ENCODE data around the gene ZNF45.
"Not testable (repeated sequence)": the region's sequence is repeated elsewhere in the genome, so short reads cannot be mapped to it uniquely, and the experiment has no call there.

The ZNF45 gene

DNA sequence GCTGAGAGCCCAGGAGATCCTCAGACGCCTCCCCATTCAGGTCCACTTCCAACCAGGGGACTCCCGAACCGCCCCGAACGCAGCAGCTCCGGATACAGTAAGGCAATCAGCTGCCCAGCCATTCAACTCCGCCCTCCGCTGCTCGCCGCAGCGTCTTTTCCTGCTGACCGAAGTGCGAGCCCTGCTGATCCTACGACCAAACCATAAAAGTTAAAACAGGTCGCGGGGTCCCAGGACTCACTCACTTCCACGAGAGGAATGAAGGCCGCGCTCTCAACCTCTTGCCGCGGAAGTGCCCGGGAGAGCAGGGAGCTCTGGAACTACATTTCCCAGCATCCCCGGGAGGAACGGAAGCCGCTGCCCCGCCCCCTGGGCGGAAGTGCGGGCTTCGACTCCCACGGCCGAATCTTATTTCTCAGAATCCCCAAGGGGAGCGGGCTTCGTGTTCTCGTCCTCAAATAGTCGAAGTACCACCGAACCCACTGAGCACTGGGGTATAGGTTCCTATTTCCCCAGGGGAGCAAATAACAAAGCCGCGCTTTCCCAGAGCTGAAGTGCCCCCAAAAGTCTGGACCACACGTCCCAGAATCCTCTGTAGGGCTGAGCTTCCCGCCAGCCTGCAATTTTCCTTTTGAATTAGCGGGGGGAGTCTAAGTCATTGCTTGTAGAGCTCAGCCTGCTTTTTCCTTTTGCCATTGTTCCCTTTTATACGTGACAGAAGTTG, at the start of gene ZNF45:
TSS of gene ZNF45 (minus strand) at position 298 of the 724 bp plus-strand sequence. CDS start 13,097 bp downstream, outside the sequence.
- peak within 1 kb of the TSS; percentile 82 for H3K27ac Mint-ChIP-seq
- H3K4me1 Mint-ChIP-seq (ENCODE audit: low read depth), result peaks cover 29% of the 10 kb centered on the region
- no peaks in the 10 kb centered on the region for H3K27me3 Mint-ChIP-seq
- H3K36me3 Mint-ChIP-seq, result peaks cover 30% of the 10 kb centered on the region
- H3K4me3 Mint-ChIP-seq, result peak within 1 kb of the TSS; percentile 93
- no peaks in the 10 kb centered on the region for H3K9me3 Mint-ChIP-seq (ENCODE audit: low read depth)

DNA sequence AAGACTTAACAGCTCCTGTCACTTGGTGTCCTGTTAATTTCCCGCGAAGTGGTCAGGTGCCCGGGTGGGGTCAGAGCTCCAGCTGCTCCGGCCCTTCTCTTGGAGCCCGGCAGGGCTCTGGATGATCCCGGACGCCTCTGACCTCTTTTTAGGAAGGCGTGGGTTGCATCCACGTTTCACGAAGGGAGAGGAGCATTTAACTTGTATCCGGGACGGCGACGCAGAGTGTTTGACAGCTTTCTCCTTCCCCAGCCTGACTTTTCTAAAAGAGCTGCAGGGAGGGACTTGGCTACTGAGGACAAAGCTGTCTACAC, 49.6 kb upstream of the ZNF45 start:
- H3K4me1 Mint-ChIP-seq (ENCODE audit: low read depth), result peaks cover 13% of the 10 kb centered on the region
- H3K9me3 Mint-ChIP-seq (ENCODE audit: low read depth), result peaks cover 7% of the 10 kb centered on the region
- peak overlapping the region; percentile 98 for H3K4me3 Mint-ChIP-seq
- no peaks in the 10 kb centered on the region for H3K27me3 Mint-ChIP-seq
- H3K27ac Mint-ChIP-seq, result peak overlapping the region; percentile 46
- H3K36me3 Mint-ChIP-seq, result peaks cover 17% of the 10 kb centered on the region

DNA sequence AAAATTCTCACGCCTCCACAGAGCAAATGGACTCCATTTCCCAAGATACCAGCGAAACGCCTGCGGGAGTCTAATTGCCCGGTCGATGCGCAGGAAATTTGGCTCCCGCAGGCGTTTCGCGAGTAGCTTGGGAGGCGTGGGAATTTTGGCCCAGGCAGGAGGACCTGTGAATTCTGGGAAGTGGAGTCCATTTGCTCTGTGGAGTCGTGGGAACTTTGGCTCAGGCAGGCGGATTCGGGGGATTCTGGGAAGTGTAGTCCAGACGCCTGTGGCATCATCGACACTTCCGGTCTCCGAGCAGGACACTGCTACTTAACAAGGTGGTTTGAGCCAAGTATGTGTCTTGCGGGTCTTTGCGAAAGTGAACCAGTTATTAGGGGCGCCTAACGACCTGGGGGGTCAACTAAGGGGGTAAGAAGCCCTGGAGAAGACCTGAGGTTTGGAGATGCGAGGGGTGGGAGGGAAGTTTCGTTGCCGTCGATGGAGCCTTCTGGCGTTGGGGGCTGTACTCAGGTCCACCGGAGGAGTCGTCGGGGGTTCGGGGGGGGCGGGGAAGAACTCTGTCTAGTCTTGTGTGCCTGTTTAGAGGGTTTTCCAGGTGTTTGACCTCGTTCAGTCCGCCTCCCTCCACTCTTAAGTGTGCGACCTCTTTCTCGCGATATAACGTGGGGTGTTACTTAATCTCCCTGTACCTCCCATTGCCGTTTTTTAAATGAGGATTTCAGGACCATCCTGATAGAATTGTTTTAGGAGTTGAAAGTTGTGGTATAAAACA, 49.0 kb upstream of the ZNF45 start, which contains the start of gene ZNF155:
TSS of gene ZNF155 (plus strand) at position 277 of the 775 bp plus-strand sequence. CDS start 4,356 bp downstream, outside the sequence.
- Mint-ChIP-seq H3K27me3 (no peaks in the 10 kb centered on the region), H3K36me3 (peaks cover 14% of the 10 kb centered on the region), H3K4me3 (peak within 1 kb of the TSS; percentile 98), H3K4me1 (ENCODE audit: low read depth) (peaks cover 13% of the 10 kb centered on the region), H3K27ac (peak within 1 kb of the TSS; percentile 94), H3K9me3 (ENCODE audit: low read depth) (peaks cover 9% of the 10 kb centered on the region)

DNA sequence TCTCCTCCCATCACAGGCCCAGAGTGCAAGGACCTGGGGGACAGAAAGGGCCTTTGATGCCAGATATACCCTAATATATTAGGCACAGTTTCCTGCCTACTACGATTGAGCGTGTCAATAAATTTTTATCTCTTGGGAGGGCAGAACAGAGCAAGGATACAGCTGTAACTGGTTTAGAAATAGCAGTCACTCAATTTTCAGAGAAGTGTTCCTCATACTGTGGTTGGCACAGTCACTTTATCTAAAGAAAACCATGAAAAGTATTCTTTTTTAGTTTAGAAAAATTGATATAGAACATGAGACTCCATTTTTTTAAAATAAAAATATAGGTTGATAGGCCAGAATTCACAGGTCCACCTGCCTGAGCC, 48.4 kb upstream of the ZNF45 start:
- Mint-ChIP-seq H3K27me3 (no peaks in the 10 kb centered on the region), H3K27ac (no peak overlapping the region), H3K4me3 (peak overlapping the region; percentile 76), H3K9me3 (ENCODE audit: low read depth) (peaks cover 10% of the 10 kb centered on the region), H3K4me1 (ENCODE audit: low read depth) (peaks cover 11% of the 10 kb centered on the region), H3K36me3 (peaks cover 8% of the 10 kb centered on the region)

DNA sequence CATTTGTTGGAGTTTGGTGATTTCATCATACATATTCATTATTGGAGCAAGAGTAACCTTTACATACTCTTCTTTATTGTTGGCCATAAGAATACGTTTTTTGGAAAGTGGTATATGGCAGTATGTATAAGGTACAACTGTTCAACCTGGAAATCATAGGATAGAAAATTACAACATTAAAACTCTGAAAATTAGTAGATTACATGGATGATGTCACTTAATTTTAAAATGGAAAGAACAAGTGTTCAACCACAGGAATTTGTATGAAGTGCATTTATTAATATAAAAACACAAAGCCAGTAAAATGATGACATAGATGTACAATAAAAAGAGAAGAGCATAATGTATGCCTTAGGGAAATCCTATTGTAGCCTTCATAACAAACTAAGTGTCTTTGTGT, 41.6 kb upstream of the ZNF45 start:
- no peak overlapping the region for H3K27ac Mint-ChIP-seq
- no peaks in the 10 kb centered on the region for H3K4me1 Mint-ChIP-seq (ENCODE audit: low read depth)
- H3K27me3 Mint-ChIP-seq, result no peaks in the 10 kb centered on the region
- peaks cover 37% of the 10 kb centered on the region for H3K9me3 Mint-ChIP-seq (ENCODE audit: low read depth)
- H3K36me3 Mint-ChIP-seq, result peaks cover 20% of the 10 kb centered on the region
- no peak overlapping the region for H3K4me3 Mint-ChIP-seq

DNA sequence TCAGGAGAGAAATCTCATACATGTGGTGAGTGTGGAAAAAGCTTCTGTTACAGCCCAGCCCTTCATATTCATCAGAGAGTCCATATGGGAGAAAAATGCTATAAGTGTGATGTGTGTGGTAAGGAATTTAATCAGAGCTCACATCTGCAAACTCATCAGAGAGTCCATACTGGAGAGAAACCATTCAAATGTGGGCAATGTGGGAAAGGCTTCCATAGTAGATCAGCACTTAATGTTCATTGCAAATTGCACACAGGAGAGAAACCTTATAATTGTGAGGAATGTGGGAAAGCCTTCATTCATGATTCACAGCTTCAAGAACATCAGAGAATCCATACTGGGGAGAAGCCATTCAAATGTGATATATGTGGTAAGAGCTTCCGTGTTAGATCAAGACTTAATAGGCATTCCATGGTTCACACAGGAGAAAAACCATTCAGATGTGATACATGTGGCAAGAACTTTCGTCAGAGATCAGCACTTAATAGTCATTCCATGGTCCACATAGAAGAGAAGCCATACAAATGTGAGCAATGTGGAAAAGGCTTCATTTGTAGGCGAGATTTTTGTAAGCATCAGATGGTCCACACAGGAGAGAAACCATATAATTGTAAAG, 31.1 kb upstream of the ZNF45 start:
- Mint-ChIP-seq H3K9me3 (ENCODE audit: low read depth) (peaks cover 44% of the 10 kb centered on the region), H3K27ac (no peak overlapping the region), H3K4me1 (ENCODE audit: low read depth) (no peaks in the 10 kb centered on the region), H3K36me3 (peaks cover 67% of the 10 kb centered on the region), H3K27me3 (no peaks in the 10 kb centered on the region), H3K4me3 (no peak overlapping the region)

DNA sequence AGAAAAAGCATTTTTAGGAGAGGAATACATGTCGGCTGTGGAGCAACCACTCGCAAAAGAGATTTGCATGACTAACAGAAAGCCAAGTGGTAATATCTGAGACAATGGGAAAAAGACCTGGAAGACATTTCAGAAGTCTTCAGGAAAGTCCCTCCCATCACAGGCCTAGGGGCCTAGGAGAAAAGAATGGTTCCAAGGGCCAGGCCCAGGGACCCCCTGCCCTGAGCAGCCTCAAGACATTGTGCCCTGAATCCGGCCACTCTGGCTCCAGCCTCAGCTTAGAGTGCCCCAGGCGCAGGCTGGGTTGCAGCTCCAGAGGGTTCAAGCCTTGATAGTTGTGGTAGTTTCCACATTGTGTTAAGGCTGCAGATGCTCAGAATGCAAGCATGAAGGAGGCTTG, 25.3 kb upstream of the ZNF45 start:
- Mint-ChIP-seq H3K36me3 (peaks cover 54% of the 10 kb centered on the region), H3K4me1 (ENCODE audit: low read depth) (no peaks in the 10 kb centered on the region), H3K4me3 (no peak overlapping the region), H3K27me3 (no peaks in the 10 kb centered on the region), H3K9me3 (ENCODE audit: low read depth) (peaks cover 41% of the 10 kb centered on the region), H3K27ac (no peak overlapping the region)

DNA sequence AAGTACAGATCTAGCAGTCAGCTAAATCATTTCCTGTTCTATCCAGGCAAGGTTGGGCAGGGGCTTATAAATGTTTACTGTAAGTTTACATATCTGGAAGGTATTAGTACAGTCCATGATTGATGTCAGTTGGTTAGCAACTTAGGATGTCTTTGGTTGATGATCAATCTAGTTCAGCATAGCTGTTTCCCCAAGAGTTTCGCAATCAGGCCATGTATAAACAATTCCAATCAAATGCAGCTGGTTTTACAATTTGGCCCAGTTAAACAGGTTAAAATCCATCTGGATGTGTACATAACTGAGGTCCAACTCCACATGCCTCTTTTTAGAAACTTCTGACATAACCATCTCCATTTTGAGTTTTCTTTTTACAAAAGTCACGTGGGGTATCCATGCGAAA, 22.8 kb upstream of the ZNF45 start:
- peaks cover 1% of the 10 kb centered on the region for H3K27me3 Mint-ChIP-seq
- H3K4me3 Mint-ChIP-seq, result no peak overlapping the region
- H3K36me3 Mint-ChIP-seq, result peaks cover 43% of the 10 kb centered on the region
- no peaks in the 10 kb centered on the region for H3K4me1 Mint-ChIP-seq (ENCODE audit: low read depth)
- peaks cover 34% of the 10 kb centered on the region for H3K9me3 Mint-ChIP-seq (ENCODE audit: low read depth)
- no peak overlapping the region for H3K27ac Mint-ChIP-seq

DNA sequence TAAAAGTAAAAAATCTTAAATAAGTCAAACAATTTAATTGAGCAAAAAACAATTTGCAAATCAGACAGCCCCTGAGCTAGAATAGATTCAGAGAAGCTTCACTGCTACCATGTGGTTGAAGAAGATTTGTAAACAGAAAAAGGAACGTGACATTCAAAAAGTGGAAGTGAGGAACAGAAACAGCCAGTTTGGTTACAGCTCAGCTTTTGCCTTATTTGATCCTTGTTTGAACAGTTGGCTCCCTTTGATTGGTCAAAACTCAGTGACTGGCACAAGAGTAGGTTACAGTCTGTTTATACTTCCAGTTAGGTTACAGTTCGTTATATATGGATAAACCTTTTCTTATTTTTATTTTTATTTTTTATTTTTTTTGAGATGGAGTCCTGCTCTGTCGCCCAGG, 21.7 kb upstream of the ZNF45 start:
- Mint-ChIP-seq H3K36me3 (peaks cover 37% of the 10 kb centered on the region), H3K4me3 (no peak overlapping the region), H3K9me3 (ENCODE audit: low read depth) (peaks cover 34% of the 10 kb centered on the region), H3K27ac (no peak overlapping the region), H3K4me1 (ENCODE audit: low read depth) (peaks cover 2% of the 10 kb centered on the region), H3K27me3 (peaks cover 1% of the 10 kb centered on the region)

DNA sequence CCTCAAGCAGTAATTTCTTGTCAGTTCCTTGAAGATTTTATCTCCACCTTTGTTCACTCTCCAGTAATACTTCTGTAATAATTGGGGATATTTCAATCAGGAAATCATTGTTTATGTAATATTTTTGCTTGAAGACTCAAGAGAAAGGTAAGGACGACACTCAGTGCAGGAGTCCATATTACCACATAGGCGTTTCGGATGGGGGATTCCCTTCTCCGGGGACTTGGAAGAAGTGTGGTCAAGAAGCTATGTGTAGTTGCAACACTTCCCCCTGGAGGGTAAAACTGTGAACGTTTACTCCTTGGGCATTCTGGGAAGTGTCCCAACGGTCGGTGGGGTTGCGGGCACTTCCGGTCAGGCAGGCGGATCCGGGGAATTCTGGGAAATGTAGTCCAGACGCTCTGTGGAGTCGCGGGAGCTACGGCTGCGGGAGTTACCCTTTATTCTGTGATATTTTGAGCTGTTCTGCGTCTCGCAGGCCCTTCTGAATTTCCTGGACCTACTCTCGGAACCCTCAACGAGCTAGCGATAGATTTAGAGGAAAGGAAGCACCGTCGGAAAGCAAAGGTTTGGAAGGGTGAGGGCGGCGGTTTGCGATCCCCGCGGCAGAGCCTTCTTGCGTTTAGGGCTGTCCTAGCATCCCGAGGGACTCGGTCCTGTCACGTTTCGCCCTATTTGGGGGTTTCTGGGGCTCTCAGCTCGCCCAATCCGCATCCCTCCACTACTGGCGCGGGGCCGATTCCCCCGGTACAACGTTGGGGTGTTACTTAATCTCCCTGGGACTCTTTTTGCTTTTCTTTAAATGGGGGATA, 16.0 kb upstream of the ZNF45 start, which contains the start of gene ZNF221:
TSS of gene ZNF221 (plus strand) at position 395 of the 812 bp plus-strand sequence. CDS start 11,499 bp downstream, outside the sequence.
- peak within 1 kb of the TSS; percentile 23 for H3K27ac Mint-ChIP-seq
- peaks cover 12% of the 10 kb centered on the region for H3K27me3 Mint-ChIP-seq
- peaks cover 44% of the 10 kb centered on the region for H3K9me3 Mint-ChIP-seq (ENCODE audit: low read depth)
- H3K4me3 Mint-ChIP-seq, result peak within 1 kb of the TSS; percentile 96
- H3K36me3 Mint-ChIP-seq, result peaks cover 35% of the 10 kb centered on the region
- peaks cover 8% of the 10 kb centered on the region for H3K4me1 Mint-ChIP-seq (ENCODE audit: low read depth)

DNA sequence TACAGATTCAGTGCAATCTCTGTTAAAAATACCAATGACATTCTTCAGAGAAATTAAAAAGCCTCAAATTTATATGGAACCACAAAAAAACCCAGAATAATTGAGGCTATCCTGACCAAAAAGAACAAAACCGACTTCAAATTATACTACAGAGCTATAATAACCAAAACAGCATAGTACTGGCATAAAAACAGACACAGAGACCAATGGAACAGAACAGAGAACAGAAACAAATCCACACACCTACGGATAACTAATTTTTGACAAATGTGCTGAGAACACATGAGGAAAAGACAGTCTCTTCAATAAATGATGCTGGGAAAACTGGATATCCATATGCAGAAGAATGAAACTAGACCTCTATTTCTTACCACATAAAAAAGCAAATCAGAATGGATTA, 14.7 kb upstream of the ZNF45 start:
- H3K27ac Mint-ChIP-seq; H3K4me1 Mint-ChIP-seq (ENCODE audit: low read depth): not testable (repeated sequence)
- Mint-ChIP-seq H3K9me3 (ENCODE audit: low read depth) (peaks cover 36% of the 10 kb centered on the region), H3K36me3 (peaks cover 31% of the 10 kb centered on the region), H3K4me3 (peak overlapping the region; percentile 68), H3K27me3 (peaks cover 15% of the 10 kb centered on the region)

DNA sequence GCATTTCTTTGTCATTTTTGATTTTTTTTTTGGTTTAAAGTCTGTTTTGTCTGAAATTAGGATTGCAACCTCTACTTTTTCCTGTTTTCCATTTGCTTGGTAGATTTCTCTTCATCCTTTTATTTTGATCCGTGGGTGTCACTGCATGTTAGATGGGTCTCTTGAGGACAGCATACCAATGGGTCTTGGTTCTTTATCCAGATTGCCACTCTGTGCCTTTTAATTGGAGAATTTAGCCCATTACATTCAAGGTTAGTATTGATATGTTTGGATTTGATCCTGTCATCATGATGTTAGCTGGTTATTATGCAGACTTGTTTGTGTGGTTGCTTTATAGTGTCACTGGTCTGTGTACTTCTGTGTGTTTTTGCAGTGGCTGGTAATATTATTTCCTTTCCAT, 12.3 kb upstream of the ZNF45 start:
- peaks cover 29% of the 10 kb centered on the region for H3K36me3 Mint-ChIP-seq
- H3K4me3 Mint-ChIP-seq; H3K27ac Mint-ChIP-seq; H3K4me1 Mint-ChIP-seq (ENCODE audit: low read depth): not testable (repeated sequence)
- peaks cover 15% of the 10 kb centered on the region for H3K27me3 Mint-ChIP-seq
- peaks cover 34% of the 10 kb centered on the region for H3K9me3 Mint-ChIP-seq (ENCODE audit: low read depth)

DNA sequence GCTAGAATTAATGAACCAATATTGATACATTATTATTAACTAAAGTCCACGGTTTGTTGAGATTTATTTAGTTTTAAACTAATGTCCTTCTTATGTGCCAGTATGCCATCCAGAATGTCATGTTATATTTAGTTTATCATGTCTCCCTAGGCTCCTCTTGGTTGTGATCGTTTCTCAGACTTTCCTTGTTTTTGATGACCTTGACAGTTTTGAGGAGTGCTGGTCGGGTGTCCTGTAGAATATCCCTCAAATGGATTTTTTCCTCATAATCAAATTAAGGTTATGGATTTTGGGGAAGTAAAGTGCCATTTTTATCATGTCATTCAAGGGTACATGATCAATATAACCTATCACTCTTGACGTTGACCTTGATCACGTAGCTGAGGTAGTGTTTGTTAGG, 6.1 kb upstream of the ZNF45 start:
- H3K4me3 Mint-ChIP-seq, result no peak overlapping the region
- no peaks in the 10 kb centered on the region for H3K9me3 Mint-ChIP-seq (ENCODE audit: low read depth)

DNA sequence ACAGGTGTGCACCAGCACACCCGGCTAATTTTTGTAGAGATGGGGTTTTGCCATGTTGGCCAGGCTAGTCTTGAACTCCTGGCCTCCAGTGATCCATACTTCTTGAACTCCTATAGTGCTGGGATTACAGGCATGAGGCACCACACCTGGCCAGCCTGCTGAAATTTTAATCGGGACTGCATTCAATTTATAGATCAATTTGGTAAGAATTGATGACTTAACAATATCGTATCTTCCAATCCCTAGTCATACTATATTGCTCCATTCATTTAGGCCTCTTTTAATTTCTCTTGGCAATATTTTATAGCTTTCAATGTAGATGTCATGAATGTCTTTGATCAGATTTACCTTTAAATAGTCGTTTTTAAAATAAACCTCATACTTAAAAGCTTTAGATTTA, 5.6 kb upstream of the ZNF45 start:
- Mint-ChIP-seq H3K36me3 (peaks cover 8% of the 10 kb centered on the region), H3K4me1 (ENCODE audit: low read depth) (peaks cover 3% of the 10 kb centered on the region), H3K27ac (no peak overlapping the region), H3K9me3 (ENCODE audit: low read depth) (no peaks in the 10 kb centered on the region), H3K27me3 (peaks cover 8% of the 10 kb centered on the region), H3K4me3 (no peak overlapping the region)

More for the DNA sequence above, 6.1 kb upstream of the ZNF45 start:
- peaks cover 13% of the 10 kb centered on the region for H3K27me3 Mint-ChIP-seq
- H3K4me1 Mint-ChIP-seq (ENCODE audit: low read depth), result no peaks in the 10 kb centered on the region
- H3K27ac Mint-ChIP-seq, result no peak overlapping the region
- peaks cover 12% of the 10 kb centered on the region for H3K36me3 Mint-ChIP-seq

Measured in activated naive CD8-positive, alpha-beta T cell (primary cell).